ENCODE data around the gene SLC9A8.
"Not testable (repeated sequence)": the region's sequence is repeated elsewhere in the genome, so short reads cannot be mapped to it uniquely, and the experiment has no call there.

Gene SLC9A8

DNA sequence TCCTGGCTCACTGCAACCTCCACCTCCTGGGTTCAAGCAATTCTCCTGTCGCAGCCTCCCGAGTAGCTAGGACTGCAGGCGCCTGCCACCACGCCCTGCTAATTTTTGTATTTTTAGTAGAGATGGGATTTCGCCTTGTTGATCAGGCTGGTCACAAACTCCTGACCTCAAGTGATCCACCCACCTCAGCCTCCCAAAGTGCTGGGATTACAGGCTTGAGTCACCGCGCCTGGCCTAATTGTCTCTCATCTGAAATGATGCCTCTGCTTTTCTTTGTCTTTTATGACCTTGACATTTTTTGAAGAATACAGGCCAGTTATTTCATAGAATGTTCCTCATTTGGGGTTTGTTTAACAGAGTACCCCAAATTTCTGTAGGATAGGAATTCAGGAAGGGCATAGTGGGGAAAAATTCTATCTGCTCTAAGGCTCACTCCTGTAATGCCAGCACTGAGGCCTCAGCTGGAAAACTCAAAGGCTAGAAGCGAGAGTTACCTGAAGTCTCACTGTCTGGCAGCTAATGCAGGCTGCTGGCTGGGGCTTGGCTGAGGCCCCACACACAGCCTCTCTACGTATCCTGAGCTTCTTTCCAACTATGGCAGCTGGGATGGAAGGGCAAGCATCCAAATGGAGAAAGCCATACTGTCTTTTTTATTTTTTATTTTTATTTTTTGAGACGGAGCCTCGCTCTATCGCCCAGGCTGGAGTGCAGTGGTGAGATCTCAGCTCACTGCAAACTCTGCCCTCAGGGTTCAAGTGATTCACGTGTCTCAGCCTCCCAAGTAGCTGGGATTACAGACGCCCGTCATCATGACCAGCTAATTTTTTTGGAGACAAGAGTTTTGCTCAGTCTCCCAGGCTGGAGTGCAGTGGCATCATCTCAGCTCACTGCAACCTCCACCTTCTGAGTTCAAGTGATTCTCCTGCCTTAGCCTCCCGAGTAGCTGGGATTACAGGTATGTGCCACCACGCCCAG, 29.3 kb upstream of the SLC9A8 start:
- in situ Hi-C loops (cut with MboI; ENCODE audit: low sequenced_read_pairs); H3K4me1 ChIP-seq; H3K4me3 ChIP-seq; H3K9me3 ChIP-seq; DNase-seq (ENCODE audit: low spot score in 2 of 2); H3K36me3 ChIP-seq (replicated peaks); H3K27me3 ChIP-seq (ENCODE audit: low read depth): not testable (repeated sequence)

DNA sequence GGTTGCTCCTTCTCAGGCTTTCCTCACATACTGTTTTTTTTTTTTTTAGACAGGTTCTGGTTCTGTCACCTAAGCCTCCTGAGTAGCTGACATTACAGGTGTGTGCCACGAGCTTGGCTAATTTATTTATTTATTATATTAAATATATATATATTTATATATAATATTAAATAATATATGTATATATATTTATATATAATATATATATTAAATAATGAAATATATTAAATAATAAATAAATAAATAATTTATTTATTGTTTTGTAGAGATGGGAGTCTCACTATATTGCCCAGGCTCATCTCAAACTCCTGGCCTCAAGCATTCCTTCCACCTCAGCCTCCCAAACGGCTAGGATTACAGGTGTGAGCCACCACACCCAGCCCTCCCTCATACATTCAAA, 28.3 kb upstream of the SLC9A8 start:
- DNase-seq (ENCODE audit: low spot score in 2 of 2): no peak
- Histone ChIP-seq H3K4me3 (no peak overlapping the region), H3K36me3 (replicated peaks) (no peaks in the 10 kb centered on the region), H3K4me1 (no peaks in the 10 kb centered on the region), H3K27me3 (ENCODE audit: low read depth) (no peaks in the 10 kb centered on the region), H3K9me3 (no peaks in the 10 kb centered on the region)
- in situ Hi-C loops (cut with MboI; ENCODE audit: low sequenced_read_pairs): no loop called here

DNA sequence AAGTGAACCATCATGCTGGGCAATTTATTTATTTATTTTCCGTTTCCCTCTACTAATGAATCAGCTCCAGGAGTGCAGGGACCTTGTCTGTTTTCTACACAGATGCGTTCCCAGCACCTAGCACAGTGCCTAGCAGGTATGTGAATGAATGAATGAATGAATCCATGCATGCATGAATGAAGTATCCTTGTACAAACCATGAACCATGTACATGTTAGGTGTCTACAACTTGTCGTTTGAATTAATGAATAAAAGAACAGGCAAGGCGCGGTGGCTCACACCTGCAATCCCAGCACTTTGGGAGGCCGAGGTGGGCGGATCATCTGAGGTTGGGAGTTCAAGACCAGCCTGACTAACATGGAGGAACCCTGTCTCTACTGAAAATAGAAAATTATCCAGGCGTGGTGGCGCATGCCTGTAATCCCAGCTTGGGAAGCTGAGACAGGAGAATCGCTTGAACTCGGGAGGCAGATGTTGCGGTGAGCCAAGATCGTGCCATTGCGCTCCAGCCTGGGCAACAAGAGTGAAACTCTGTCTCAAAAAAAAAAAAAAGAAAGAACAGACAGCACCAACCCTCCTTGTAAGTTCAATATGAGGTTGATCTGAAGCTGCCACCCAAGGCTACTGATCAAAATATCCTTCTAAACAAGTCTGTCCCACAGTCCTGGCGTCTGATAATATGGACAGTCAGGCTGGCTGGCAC, 27.3 kb upstream of the SLC9A8 start:
- no peaks in the 10 kb centered on the region for H3K9me3 ChIP-seq
- H3K27me3 ChIP-seq (ENCODE audit: low read depth): no peaks in the 10 kb centered on the region
- no peaks in the 10 kb centered on the region for H3K36me3 ChIP-seq (replicated peaks)
- no peaks in the 10 kb centered on the region for H3K4me1 ChIP-seq
- no peak overlapping the region for H3K4me3 ChIP-seq
- no peak for DNase-seq (ENCODE audit: low spot score in 2 of 2)
- in situ Hi-C loops (cut with MboI; ENCODE audit: low sequenced_read_pairs): no loop called here

DNA sequence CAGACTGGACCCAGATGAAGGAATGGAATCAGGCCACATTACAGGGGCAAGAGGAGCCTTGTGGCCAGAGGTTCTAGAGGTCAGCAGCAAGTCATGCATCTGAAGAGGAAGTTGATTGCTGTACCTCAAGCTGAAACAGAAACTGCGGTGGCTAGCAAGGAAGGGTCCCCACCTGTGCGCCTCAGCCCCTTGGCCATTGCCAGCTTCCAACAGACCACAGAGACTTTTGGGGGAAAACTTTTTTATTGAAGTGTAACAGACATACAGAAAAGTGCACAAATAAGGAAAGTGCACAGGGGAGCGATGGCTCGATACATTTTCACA, 26.8 kb upstream of the SLC9A8 start:
- H3K4me1 ChIP-seq: no peaks in the 10 kb centered on the region
- no peaks in the 10 kb centered on the region for H3K36me3 ChIP-seq (replicated peaks)
- no peaks in the 10 kb centered on the region for H3K27me3 ChIP-seq (ENCODE audit: low read depth)
- H3K4me3 ChIP-seq: no peak overlapping the region
- in situ Hi-C loops (cut with MboI; ENCODE audit: low sequenced_read_pairs): no loop called here
- no peak for DNase-seq (ENCODE audit: low spot score in 2 of 2)
- H3K9me3 ChIP-seq: no peaks in the 10 kb centered on the region

DNA sequence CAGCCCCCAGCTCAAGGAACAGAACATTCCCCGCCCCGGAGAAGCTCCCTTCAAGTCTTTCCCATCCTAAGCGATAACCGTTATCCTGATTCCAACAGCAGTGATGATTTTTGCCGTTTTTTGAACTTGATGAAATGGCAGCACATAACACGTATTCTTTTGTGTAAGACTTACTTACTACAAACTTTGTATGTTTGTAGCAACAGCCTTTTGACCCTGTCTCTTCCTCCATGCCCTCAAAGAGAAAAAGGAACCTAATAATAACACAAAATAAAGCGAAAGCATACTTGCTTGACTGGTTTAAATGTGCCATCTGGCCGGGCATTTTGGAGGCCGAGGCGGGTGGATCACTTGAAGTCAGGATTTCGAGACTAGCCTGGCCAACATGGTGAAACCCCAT, 26.4 kb upstream of the SLC9A8 start:
- no peak for DNase-seq (ENCODE audit: low spot score in 2 of 2)
- no peak overlapping the region for H3K4me3 ChIP-seq
- no peaks in the 10 kb centered on the region for H3K36me3 ChIP-seq (replicated peaks)

DNA sequence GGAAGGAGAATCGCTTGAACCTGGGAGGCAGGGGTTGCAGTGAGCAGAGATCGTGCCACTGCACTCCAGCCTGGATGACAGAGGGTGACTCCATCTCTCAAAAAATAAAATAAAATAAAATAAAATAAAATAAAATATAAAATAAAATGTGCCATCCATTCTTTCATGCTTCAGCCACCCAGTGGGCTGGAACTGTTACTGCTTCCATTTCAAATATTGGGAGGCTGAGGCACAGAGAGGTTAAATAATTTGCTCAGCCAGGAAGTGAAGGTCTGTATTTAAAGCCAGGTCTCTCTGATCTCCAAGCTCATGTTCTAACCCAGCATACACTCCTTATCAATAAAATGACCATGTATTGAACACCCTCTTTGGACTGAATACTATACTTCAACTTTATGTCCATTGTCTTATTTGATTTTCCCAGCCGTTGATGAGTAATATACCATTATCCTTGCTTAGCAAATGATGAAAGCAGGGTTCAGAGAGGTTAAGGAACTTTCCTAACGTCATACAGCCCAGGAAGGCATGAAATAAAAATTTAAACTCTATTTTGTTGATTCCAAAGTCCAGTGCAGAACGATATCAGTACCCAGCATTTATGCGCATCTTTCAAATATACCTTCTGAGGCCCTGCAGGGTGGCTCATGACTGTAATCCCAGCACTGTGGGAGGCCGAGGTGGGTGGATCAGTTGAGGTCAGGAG, 25.8 kb upstream of the SLC9A8 start:
- Histone ChIP-seq H3K27me3 (ENCODE audit: low read depth) (no peaks in the 10 kb centered on the region), H3K4me3 (no peak overlapping the region), H3K36me3 (replicated peaks) (no peaks in the 10 kb centered on the region), H3K4me1 (no peaks in the 10 kb centered on the region), H3K9me3 (no peaks in the 10 kb centered on the region)
- in situ Hi-C loops (cut with MboI; ENCODE audit: low sequenced_read_pairs): no loop called here
- DNase-seq (ENCODE audit: low spot score in 2 of 2): no peak

More for the DNA sequence above, 26.4 kb upstream of the SLC9A8 start:
- H3K27me3 ChIP-seq (ENCODE audit: low read depth): no peaks in the 10 kb centered on the region
- in situ Hi-C loops (cut with MboI; ENCODE audit: low sequenced_read_pairs): no loop called here
- no peaks in the 10 kb centered on the region for H3K9me3 ChIP-seq
- H3K4me1 ChIP-seq: no peaks in the 10 kb centered on the region

DNA sequence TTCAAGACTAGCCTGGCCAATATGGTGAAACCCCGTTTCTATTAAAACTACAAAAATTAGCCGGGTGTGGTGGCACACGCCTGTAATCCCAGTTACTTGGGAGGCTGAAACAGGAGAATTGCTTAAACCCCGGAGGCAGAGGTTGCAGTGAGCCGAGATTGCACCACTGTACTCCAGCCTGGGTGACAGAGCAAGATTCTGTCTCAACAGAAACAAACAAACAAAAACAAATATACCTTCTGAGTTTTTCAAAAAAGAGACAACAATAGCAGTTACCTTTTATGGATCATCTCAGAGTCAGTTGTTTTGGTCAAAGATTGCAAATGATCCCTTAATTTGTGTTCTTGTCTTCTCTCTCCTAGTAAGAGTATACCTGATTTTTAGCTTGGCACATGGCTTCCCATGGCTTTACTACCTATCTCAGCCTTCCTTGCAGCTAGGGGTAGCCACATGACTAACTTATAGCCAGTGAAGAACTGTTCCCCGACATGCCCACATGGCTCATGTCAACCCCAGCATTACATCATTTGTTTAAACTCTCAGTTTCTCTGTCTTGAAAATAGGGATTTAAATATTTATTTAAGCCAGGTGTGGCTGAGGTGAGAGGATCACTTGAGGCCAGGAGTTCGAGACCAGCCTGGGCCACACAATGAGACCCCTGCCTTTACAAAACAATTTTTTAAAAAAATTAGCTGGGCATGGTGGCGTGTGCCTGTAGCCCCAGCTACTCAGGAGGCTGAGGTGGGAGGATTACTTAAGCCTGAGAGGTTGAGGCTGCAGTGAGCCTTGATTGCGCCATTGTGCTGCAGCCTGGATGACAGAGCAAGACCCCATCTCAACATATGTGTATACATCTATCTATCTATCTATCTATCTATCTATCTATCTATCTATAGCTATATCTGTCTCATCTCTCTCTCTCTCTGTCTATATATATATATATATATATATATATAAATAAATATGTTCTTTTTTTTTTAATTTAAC, 25.0 kb upstream of the SLC9A8 start:
- no peak for DNase-seq (ENCODE audit: low spot score in 2 of 2)
- H3K36me3 ChIP-seq (replicated peaks): no peaks in the 10 kb centered on the region
- H3K4me3 ChIP-seq: no peak overlapping the region
- no peaks in the 10 kb centered on the region for H3K4me1 ChIP-seq
- H3K27me3 ChIP-seq (ENCODE audit: low read depth): no peaks in the 10 kb centered on the region
- no peaks in the 10 kb centered on the region for H3K9me3 ChIP-seq
- in situ Hi-C loops (cut with MboI; ENCODE audit: low sequenced_read_pairs): no loop called here

DNA sequence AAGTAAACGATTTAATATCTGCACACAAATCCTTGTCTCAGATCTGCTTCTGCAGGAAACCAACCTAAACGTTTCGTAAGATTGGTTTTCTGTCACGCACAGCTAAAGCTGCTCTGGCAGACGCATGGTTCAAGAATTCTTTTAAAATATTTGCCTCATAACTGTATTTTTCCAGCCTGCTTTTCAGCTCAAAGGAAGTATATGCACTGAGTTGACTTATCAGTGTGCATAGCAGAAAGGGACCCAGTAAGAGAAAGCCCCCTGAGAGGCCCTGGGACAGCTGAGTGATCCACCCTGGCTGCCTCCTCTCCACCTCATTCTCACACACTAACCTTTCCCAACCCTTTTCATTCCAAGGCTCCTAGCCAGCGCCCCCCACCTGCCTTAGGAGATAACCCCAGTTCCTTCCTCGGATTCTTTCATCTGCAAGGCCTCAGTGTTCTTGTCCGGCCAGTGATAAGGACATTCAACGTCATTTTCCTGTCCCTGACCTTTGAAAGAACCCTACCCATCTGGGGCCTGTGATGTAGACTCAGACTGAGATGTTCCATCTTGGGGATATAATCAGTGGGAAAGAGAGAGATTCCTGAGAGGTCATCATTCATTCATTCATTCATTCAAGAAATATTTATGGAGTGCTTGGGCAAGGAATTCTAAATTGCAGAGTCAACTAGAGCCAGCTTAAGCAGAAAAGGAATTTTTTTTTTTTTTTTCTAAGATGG, 22.4 kb upstream of the SLC9A8 start:
- H3K9me3 ChIP-seq: no peaks in the 10 kb centered on the region
- in situ Hi-C loops (cut with MboI; ENCODE audit: low sequenced_read_pairs): no loop called here
- H3K4me1 ChIP-seq: no peaks in the 10 kb centered on the region
- no peak for DNase-seq (ENCODE audit: low spot score in 2 of 2)
- no peaks in the 10 kb centered on the region for H3K36me3 ChIP-seq (replicated peaks)
- no peak overlapping the region for H3K4me3 ChIP-seq
- H3K27me3 ChIP-seq (ENCODE audit: low read depth): no peaks in the 10 kb centered on the region

DNA sequence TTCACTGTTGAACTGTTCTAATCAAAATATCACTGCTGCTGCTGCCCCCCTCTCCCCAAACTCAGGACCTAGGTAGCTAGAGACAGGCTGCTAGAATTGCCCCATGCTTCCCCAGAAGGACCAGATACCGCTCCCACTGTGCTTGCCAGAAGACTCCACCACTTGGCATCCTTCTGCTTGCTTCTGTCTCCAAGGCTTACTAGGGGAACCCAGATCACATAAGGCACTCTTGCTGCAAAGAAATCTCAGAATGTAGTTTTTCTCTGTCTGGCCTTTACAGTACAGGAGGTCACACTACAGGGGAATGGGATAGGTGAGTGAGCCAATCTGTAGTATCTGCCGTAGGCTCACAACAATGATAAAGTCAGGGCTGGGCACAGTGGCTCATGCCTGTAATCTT, 21.5 kb upstream of the SLC9A8 start:
- no peaks in the 10 kb centered on the region for H3K36me3 ChIP-seq (replicated peaks)
- in situ Hi-C loops (cut with MboI; ENCODE audit: low sequenced_read_pairs): no loop called here
- no peak for DNase-seq (ENCODE audit: low spot score in 2 of 2)
- no peaks in the 10 kb centered on the region for H3K27me3 ChIP-seq (ENCODE audit: low read depth)
- H3K4me1 ChIP-seq: no peaks in the 10 kb centered on the region
- H3K9me3 ChIP-seq: no peaks in the 10 kb centered on the region
- no peak overlapping the region for H3K4me3 ChIP-seq

DNA sequence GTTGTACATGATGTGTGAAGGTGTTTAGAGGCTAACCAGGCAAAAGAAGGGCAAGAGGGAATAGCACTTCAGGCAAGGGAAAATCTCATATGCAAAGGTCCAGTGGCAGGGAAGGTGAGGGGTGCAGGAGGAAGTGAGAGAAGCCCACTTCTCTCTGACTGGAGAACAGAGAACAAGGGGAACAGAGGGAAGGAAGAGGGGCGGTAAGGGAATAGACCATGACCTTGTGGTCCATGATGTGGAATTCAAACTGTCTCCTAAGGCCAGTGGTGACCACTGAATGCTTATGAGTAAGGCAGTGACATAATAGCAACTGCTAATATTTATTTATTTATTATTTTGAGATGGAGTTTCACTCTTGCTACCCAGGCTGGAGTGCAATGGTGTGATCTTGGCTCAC, 20.6 kb upstream of the SLC9A8 start:
- Histone ChIP-seq H3K36me3 (replicated peaks) (no peaks in the 10 kb centered on the region), H3K9me3 (no peaks in the 10 kb centered on the region), H3K27me3 (ENCODE audit: low read depth) (no peaks in the 10 kb centered on the region), H3K4me1 (no peaks in the 10 kb centered on the region), H3K4me3 (no peak overlapping the region)
- in situ Hi-C loops (cut with MboI; ENCODE audit: low sequenced_read_pairs): no loop called here
- DNase-seq (ENCODE audit: low spot score in 2 of 2): no peak

DNA sequence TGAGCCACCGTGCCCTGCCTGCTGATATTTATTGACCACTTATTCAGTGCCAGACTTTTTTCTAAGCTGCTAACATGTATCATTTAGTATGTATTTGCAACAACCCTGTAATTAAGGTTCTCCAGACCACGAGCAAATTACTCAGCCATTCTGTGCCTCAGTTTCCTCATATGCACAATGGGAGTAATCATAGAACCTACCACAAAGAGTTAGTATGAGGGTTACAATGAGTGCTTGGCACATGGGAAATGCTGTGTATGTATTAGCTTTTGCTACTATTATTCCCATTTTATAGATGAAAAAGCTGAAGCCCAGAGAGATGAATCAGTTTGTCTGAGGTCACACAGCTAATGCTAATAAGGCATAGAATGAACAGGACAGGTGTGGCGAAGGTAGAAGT, 20.0 kb upstream of the SLC9A8 start:
- in situ Hi-C loops (cut with MboI; ENCODE audit: low sequenced_read_pairs): no loop called here
- Histone ChIP-seq H3K4me1 (no peaks in the 10 kb centered on the region), H3K27me3 (ENCODE audit: low read depth) (no peaks in the 10 kb centered on the region), H3K9me3 (no peaks in the 10 kb centered on the region), H3K4me3 (no peak overlapping the region), H3K36me3 (replicated peaks) (no peaks in the 10 kb centered on the region)
- no peak for DNase-seq (ENCODE audit: low spot score in 2 of 2)

DNA sequence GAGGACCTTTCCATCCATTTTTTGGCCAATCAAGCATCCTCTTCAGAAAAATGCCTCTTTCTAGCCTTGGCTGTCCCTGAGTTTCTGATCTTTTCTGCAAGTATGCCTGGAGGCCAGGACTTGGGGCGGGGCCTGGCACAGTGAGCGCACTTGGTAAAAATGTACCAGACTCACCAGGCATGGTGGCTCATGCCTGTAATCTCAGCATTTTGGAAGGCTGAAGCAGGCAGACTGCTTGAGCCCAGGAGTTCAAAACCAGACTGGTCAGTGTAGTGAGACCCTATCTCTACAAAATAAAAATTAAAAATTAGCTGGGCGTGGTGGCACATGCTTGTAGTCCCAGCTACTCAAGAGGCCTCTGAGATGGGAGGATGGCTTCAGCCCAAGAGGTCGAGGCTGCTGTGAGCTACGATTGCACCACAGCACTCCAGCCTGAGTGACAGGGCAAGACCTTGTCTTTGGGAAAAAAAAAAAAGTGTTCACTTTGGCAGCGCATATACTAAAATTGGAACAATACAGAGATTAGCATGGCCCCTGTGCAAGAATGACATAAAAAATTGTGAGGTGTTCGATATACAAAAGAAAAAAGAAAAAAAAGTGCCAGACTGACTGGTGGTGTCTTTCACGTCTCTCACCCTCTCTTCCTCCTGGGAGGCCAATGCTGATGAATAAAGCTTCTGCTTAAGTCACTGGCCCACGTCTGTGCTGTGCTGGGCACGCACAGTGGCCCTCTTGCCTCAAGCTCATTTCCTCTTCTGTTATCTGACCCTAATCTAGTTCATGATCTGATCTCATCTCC, 18.1 kb upstream of the SLC9A8 start:
- Histone ChIP-seq H3K36me3 (replicated peaks) (no peaks in the 10 kb centered on the region), H3K4me3 (no peak overlapping the region), H3K4me1 (no peaks in the 10 kb centered on the region), H3K9me3 (no peaks in the 10 kb centered on the region), H3K27me3 (ENCODE audit: low read depth) (no peaks in the 10 kb centered on the region)
- no peak for DNase-seq (ENCODE audit: low spot score in 2 of 2)
- in situ Hi-C loops (cut with MboI; ENCODE audit: low sequenced_read_pairs): no loop called here

All from HAP-1 (cell line).